Thyroid gland (tissue), 4 donors: ENCODE results near the gene KIRREL3. TPM values are rescaled to one million over a fixed set of nuclear protein-coding genes. Genes with fewer than 3 reads are reported as not detected.

Source experiments
- DNase-seq, 2 donors: peaks; one replicate each; pipeline ENCODE4 v3.0.0-alpha.2; 2019
- H3K27ac ChIP-seq, 3 donors: fragments of 200-600 bp; sonication (generic); 1 replicate in 2 of 3; 2 replicates in 1 of 3; pipeline ENCODE4 v1.5.1; 2016 to 2019; ENCODE audit warnings: mild to moderate bottlenecking in 1 of 3, moderate library complexity in 1 of 3
- H3K27me3 ChIP-seq: fragments of 200-600 bp; sonication (generic); one replicate; pipeline ENCODE4 v1.5.1; 2019
- H3K36me3 ChIP-seq, 2 donors: fragments of 200-600 bp; sonication (generic); one replicate each; pipeline ENCODE4 v1.5.1; 2016 to 2019
- H3K4me1 ChIP-seq, 2 donors: fragments of 200-600 bp; sonication (generic); one replicate each; pipeline ENCODE4 v1.5.1; 2017 to 2019
- H3K4me3 ChIP-seq, 3 donors: fragments of 200-600 bp; sonication (generic); replicated peaks in 1 of 3; 1 replicate in 2 of 3; 2 replicates in 1 of 3; pipeline ENCODE4 v1.5.1; 2016; ENCODE audit warnings: mild to moderate bottlenecking in 1 of 3
- H3K9me3 ChIP-seq: fragments of 200-600 bp; sonication (generic); one replicate; pipeline ENCODE4 v1.5.1; 2017
- POLR2A ChIP-seq, 2 donors: fragments of 450-650 bp; IDR thresholded peaks; one replicate each; pipeline ENCODE4 v1.6.1; 2017; ENCODE audit warnings: antibody characterized with exemption in 2 of 2, mild to moderate bottlenecking in 2 of 2, moderate library complexity in 1 of 2
- WGBS, 2 donors: methylation state at CpG; one replicate each; pipeline ENCODE4 v1.1.5; 2017; 5-methylcytosine and 5-hydroxymethylcytosine counted together
- intact Hi-C: fragments of 100-400 bp; cut with DNase I; formaldehyde crosslinking; loops from one replicate; pipeline ENCODE4 v1.15.1; 2023
- total RNA-seq, 4 donors: library from RNA; depleted of rRNA; stranded (reverse); fragments of >200 nt; gene quantifications; one replicate each; pipeline ENCODE4 v1.2.3, GENCODE V29; 2016
- TF ChIP-seq, protein P1 (sequence below), 6 experiments: fragments of 200-600 bp in 3 of 6; fragments of 450-650 bp in 3 of 6; sonication (generic) in 3 of 6; IDR thresholded peaks; one replicate each; pipeline ENCODE4 v1.5.1; 2016 to 2019; ENCODE audit warnings: antibody characterized with exemption in 6 of 6, mild to moderate bottlenecking in 2 of 6, inconsistent platforms in 1 of 6, moderate library complexity in 1 of 6

The KIRREL3 gene
- total RNA-seq, 4 donors from 2014 or later, result 0.78 TPM; not detected in 3

DNA sequence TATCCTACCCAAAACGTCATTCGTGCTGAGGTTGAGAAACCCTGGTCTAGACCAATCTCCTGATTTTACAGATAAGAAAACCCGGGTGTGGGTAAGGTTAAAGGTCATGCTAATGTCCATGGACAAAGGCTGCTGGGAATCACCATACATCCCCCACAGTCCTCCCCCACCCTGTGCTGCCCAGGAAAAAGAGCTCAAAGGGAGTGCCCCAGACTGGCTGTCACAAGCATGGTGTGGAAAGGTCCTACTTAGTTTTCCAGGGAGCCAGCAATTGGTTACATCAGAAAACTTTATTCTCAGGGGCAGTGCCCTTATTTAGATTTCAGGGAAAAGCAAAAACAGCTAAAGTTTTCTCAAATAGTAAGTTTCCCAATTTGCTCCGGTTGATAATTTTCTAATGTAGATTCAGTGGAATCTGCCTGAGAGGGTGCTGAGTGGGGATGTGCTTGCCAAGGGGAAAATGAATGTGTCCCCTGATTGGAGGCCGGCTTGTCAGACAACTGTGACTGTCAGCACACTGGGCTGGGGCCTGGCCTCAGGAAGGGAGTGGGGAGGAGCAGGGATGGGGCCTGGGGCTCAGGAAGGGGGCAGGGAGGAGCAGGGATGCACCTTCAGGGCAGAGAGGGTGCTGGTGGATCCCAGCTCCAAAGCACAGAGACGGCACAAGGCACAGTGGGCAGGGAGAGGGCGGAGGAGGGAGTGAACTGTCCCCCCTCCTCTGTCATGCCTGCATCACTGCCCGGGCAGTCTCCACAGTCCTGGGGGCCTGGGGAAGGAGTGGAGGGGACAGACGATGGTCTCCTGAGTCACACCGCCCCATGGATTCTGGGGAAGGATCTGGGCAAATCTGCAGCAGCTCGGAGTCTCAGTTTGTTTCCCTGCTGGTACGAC lies 263.6 kb downstream of the KIRREL3 start:
- H3K4me3 ChIP-seq, result no peak overlapping the region
- intact Hi-C loops, result no loop called here
- no peaks in the 10 kb centered on the region for H3K9me3 ChIP-seq
- WGBS, 2 donors, result 69 to 78% methylated on average over 11 to 12 of the region's 12 CpGs
- no peaks in the 10 kb centered on the region for H3K36me3 ChIP-seq
- TF ChIP-seq POLR2A (IDR thresholded peaks at IDR 0.05), result no peak
- TF ChIP-seq, protein P1, sequence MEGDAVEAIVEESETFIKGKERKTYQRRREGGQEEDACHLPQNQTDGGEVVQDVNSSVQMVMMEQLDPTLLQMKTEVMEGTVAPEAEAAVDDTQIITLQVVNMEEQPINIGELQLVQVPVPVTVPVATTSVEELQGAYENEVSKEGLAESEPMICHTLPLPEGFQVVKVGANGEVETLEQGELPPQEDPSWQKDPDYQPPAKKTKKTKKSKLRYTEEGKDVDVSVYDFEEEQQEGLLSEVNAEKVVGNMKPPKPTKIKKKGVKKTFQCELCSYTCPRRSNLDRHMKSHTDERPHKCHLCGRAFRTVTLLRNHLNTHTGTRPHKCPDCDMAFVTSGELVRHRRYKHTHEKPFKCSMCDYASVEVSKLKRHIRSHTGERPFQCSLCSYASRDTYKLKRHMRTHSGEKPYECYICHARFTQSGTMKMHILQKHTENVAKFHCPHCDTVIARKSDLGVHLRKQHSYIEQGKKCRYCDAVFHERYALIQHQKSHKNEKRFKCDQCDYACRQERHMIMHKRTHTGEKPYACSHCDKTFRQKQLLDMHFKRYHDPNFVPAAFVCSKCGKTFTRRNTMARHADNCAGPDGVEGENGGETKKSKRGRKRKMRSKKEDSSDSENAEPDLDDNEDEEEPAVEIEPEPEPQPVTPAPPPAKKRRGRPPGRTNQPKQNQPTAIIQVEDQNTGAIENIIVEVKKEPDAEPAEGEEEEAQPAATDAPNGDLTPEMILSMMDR (IDR thresholded peaks at IDR 0.05), result no peak
- DNase-seq, result no peak
- no peaks in the 10 kb centered on the region for H3K4me1 ChIP-seq
- H3K27me3 ChIP-seq, result no peaks in the 10 kb centered on the region
- H3K27ac ChIP-seq, result no peak overlapping the region

DNA sequence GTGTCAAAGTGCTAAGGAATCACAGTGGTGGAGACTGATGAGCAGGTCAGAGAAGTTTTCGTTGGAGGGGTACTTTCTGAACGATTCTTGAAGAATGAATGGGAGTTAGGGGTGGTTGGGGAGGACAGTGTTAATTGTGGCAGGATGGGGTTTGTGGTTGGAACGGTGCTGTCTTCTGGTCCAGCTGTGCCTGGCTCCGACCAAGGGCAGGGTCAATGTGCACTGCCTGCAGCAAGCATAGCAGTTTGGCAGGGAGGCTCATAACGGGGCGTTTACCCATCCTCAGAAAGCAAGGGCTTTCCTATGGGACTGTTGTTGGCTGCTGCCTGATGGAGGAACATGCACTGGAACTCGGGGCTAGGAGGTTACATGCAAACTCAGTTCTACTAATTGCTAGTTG lies 265.8 kb downstream of the KIRREL3 start:
- H3K4me3 ChIP-seq, result no peak overlapping the region
- TF ChIP-seq POLR2A (IDR thresholded peaks at IDR 0.05), result no peak
- TF ChIP-seq, protein P1 (IDR thresholded peaks at IDR 0.05), result no peak
- WGBS, 2 donors, result 74 to 83% methylated on average over 7 of the region's 7 CpGs
- no peaks in the 10 kb centered on the region for H3K9me3 ChIP-seq
- H3K27me3 ChIP-seq, result no peaks in the 10 kb centered on the region
- no peak overlapping the region for H3K27ac ChIP-seq
- no peaks in the 10 kb centered on the region for H3K36me3 ChIP-seq
- intact Hi-C loops, result no loop called here
- H3K4me1 ChIP-seq, result no peaks in the 10 kb centered on the region
- DNase-seq, result no peak

DNA sequence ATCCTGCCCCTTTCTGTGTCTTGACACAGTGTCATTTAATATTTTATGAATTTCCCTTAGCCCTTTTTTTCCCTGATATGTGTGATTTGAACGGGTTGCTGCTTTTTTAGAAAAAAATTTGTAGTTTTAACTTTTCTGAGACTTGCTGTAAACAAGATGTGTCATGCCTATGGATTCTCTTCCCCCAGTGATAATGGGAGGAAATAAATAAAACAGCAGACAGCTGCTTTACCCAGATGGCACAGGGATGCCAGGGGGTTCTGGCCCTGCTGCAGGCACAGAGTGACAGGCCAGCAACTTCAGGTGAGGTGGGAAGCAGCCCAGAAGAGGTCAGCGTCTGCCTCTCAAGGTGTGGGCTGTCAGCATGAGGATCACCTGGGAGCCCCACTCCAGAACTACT lies 266.9 kb downstream of the KIRREL3 start:
- Histone ChIP-seq H3K9me3 (no peaks in the 10 kb centered on the region), H3K4me3 (no peak overlapping the region), H3K4me1 (no peaks in the 10 kb centered on the region), H3K27ac (no peak overlapping the region), H3K36me3 (no peaks in the 10 kb centered on the region), H3K27me3 (no peaks in the 10 kb centered on the region)
- 56 to 57% methylated on average over 2 of the region's 2 CpGs for WGBS, 2 donors
- intact Hi-C loops, result no loop called here
- no peak for TF ChIP-seq POLR2A (IDR thresholded peaks at IDR 0.05)
- TF ChIP-seq, protein P1 (IDR thresholded peaks at IDR 0.05), result no peak
- no peak for DNase-seq

DNA sequence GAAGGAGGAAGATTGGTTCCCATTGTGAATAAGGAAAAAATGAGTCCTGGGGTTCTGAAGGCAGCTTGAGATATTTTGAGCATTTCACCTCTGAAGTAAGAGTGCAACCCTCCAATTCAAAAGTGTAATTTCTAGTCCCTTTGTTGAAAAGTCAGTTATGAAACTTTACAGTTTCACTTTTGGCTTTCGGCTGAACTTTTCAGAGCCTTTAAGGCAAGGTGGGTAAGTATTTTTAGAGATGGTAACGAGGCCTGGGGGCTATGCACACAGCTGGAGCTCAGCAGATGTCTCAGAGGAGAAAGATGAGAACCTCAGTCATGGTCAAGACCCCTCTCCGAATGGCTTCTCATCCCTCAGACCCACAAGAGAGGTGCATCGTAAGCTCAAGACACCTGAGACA lies 267.6 kb downstream of the KIRREL3 start:
- intact Hi-C loops, result no loop called here
- H3K36me3 ChIP-seq, result no peaks in the 10 kb centered on the region
- TF ChIP-seq, protein P1 (IDR thresholded peaks at IDR 0.05), result no peak
- no peak for TF ChIP-seq POLR2A (IDR thresholded peaks at IDR 0.05)
- H3K4me1 ChIP-seq, result no peaks in the 10 kb centered on the region
- no peak for DNase-seq
- no peaks in the 10 kb centered on the region for H3K9me3 ChIP-seq
- H3K27me3 ChIP-seq, result no peaks in the 10 kb centered on the region
- 60 to 87% methylated on average over 4 of the region's 4 CpGs for WGBS, 2 donors
- no peak overlapping the region for H3K4me3 ChIP-seq
- H3K27ac ChIP-seq, result no peak overlapping the region

DNA sequence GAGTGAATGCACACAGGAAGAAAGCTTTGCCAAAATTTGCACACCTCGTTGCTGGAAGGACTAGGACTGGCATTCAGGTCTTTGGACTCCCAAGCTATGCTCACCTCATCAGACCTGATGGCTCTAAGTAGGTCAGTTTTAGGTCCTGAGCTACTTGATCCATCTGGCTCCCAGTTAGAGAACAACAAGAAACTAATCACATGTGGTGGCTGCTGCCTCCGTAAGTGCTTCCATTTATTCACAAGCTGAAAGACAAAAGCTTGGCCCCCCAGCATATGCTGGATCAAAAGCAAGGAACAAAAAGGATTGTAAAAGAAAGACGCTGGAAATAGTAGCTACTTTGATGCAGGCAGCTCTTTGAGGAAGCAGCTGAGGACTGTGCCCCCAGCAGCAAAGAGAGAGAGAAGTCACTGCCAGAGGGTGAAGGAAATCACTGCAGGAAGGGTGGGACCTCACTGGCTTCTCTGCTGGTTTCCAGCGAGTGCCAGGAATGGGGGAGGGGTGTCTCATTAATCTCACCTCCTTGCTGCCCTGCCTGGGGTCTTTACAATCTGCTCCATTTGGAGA lies 268.9 kb downstream of the KIRREL3 start:
- Histone ChIP-seq H3K27ac (no peak overlapping the region), H3K4me3 (no peak overlapping the region), H3K27me3 (no peaks in the 10 kb centered on the region), H3K9me3 (no peaks in the 10 kb centered on the region), H3K36me3 (no peaks in the 10 kb centered on the region), H3K4me1 (no peaks in the 10 kb centered on the region)
- no peak for DNase-seq
- WGBS, 2 donors, result 41 to 63% methylated on average over 4 of the region's 4 CpGs
- TF ChIP-seq POLR2A (IDR thresholded peaks at IDR 0.05), result no peak
- TF ChIP-seq, protein P1 (IDR thresholded peaks at IDR 0.05), result no peak
- intact Hi-C loops, result no loop called here
